ENCODE results near the gene SULT4A1.

DNA sequence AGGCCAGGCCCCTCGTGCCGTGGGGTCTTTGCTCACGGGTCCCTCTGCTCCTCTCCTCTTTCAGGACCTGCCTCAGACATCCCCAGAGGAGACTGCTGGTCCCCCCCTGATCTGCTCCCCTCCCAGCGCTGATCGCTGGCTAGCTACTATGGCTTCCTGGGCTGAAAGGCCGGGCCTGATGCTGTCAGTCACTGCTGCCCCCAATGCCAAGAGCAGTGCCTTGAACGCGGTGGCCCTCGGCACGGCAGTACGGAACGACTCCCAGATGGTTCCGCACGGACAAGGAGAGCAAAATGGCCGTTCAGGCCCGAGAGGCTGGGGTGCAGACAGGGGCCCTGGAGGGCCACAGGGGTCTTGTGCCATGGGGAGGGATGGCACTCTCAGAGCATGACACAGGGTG is 21.5 kb downstream of the SULT4A1 start:
- TF ChIP-seq, protein P1, sequence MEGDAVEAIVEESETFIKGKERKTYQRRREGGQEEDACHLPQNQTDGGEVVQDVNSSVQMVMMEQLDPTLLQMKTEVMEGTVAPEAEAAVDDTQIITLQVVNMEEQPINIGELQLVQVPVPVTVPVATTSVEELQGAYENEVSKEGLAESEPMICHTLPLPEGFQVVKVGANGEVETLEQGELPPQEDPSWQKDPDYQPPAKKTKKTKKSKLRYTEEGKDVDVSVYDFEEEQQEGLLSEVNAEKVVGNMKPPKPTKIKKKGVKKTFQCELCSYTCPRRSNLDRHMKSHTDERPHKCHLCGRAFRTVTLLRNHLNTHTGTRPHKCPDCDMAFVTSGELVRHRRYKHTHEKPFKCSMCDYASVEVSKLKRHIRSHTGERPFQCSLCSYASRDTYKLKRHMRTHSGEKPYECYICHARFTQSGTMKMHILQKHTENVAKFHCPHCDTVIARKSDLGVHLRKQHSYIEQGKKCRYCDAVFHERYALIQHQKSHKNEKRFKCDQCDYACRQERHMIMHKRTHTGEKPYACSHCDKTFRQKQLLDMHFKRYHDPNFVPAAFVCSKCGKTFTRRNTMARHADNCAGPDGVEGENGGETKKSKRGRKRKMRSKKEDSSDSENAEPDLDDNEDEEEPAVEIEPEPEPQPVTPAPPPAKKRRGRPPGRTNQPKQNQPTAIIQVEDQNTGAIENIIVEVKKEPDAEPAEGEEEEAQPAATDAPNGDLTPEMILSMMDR (IDR thresholded peaks at IDR 0.05): no peak
- TF ChIP-seq POLR2A (IDR thresholded peaks at IDR 0.05): no peak

Data from testis (tissue), 2 donors.